Body of pancreas (tissue), 4 donors: ENCODE results near the gene CREB3L1.

Experiments
- CTCF ChIP-seq, 7 experiments: fragments of 450-650 bp in 4 of 7; fragments of 200-600 bp in 3 of 7; sonication (generic) in 3 of 7; IDR thresholded peaks; one replicate each; pipeline ENCODE4 v1.5.1; 2016 to 2019; ENCODE audit warnings: antibody characterized with exemption in 7 of 7
- POLR2A ChIP-seq, 3 donors: fragments of 450-650 bp; IDR thresholded peaks; one replicate each; pipeline ENCODE4 v1.6.1; 2016; ENCODE audit warnings: antibody characterized with exemption in 3 of 3, mild to moderate bottlenecking in 2 of 3

GRCh38 chr11:46293641-46294103 lies 16.2 kb downstream of the CREB3L1 start:
- TF ChIP-seq POLR2A (IDR thresholded peaks at IDR 0.05) (no peak), CTCF (IDR thresholded peaks at IDR 0.05) (no peak)
